Measurements from ENCODE around the gene PITPNB.

PITPNB gene

GRCh38 chr22:27835446-27835845 lies 83.6 kb downstream of the PITPNB start:
- DNase-seq = no peak

- no peak for DNase-seq
These were observed 84.5 kb downstream of the PITPNB start for GRCh38 chr22:27834364-27835185.

GRCh38 chr22:27833803-27834202 lies 85.3 kb downstream of the PITPNB start:
- DNase-seq = no peak

- no peak for DNase-seq
These were observed 86.5 kb downstream of the PITPNB start for GRCh38 chr22:27832606-27833005.

- no peak for DNase-seq
These were observed 89.4 kb downstream of the PITPNB start for GRCh38 chr22:27829620-27830019.

GRCh38 chr22:27827604-27828587 lies 91.2 kb downstream of the PITPNB start:
- no peak for DNase-seq

- no peak for DNase-seq
These were observed 93.9 kb downstream of the PITPNB start for GRCh38 chr22:27825174-27825573.

- DNase-seq = no peak
These were observed 95.8 kb downstream of the PITPNB start for GRCh38 chr22:27823221-27823620.

GRCh38 chr22:27820896-27821866 lies 97.9 kb downstream of the PITPNB start:
- peak in 9 of 56 donors; percentile 6 to 67 (median 20) for DNase-seq

- DNase-seq = no peak
These were observed 102.5 kb downstream of the PITPNB start for GRCh38 chr22:27816552-27816951.

GRCh38 chr22:27815826-27816530 lies 103.1 kb downstream of the PITPNB start:
- DNase-seq = no peak

GRCh38 chr22:27814993-27815392 lies 104.1 kb downstream of the PITPNB start:
- no peak for DNase-seq

GRCh38 chr22:27811778-27812177 lies 107.3 kb downstream of the PITPNB start:
- no peak for DNase-seq

GRCh38 chr22:27810609-27811151 lies 108.4 kb downstream of the PITPNB start:
- peak in 1 of 56 donors; percentile 7 for DNase-seq

- no peak for DNase-seq
These were observed 109.1 kb downstream of the PITPNB start for GRCh38 chr22:27809700-27810608.

- DNase-seq = no peak
These were observed 109.8 kb downstream of the PITPNB start for GRCh38 chr22:27809226-27809603.

GRCh38 chr22:27808451-27809225 lies 110.4 kb downstream of the PITPNB start:
- DNase-seq = no peak

GRCh38 chr22:27805841-27806240 lies 113.2 kb downstream of the PITPNB start:
- DNase-seq = no peak

Data from amygdala (tissue), 56 donors.